Mammary epithelial cell (primary cell): Measurements from ENCODE around the gene CACNA1A.

Source experiments
- CTCF ChIP-seq, 2 donors: IDR thresholded peaks in 1 of 2; conservative IDR thresholded peaks in 1 of 2; 2 replicates each; pipeline ENCODE4 v1.5.1; 2011 to 2012; ENCODE audit warnings: inconsistent platforms in 2 of 2, low read length in 2 of 2, mild to moderate bottlenecking in 2 of 2, control low read depth in 1 of 2, low read depth in 1 of 2; ENCODE audit not compliant: insufficient read depth in 1 of 2; ENCODE audit errors: extremely low read depth in 1 of 2
- EZH2 ChIP-seq: IDR thresholded peaks from 2 replicates; pipeline ENCODE4 v1.6.1; 2012; ENCODE audit warnings: low read length, inconsistent platforms, borderline replicate concordance

DNA sequence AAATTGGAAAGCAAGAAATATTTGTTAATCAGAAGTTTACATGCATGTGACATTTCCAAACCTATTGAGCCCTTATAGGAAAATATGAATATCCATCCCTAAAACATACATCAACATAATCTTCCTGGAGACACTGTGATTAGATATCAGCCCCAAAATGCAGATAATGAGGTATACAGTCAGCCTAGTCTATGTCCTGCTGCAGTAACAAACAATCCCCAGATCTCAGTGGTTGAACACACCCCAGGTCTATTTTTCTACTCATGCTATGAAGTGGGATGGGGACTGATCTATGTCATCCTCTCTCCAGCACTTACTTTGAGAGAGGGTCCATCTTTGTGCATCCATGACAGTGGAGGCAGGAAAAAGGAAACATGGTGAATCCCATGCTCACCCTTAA, 31.2 kb downstream of the CACNA1A start:
- TF ChIP-seq CTCF (conservative IDR thresholded peaks at IDR 0.05 in 1 of 2, IDR thresholded peaks at IDR 0.05 in 1 of 2; ENCODE audit: extremely low read depth in 1 of 2, insufficient read depth in 1 of 2, low read depth in 1 of 2, low read length in 2 of 2) (no peak), EZH2 (no peak)
